DND-41 (cell line): ENCODE results near the gene PAQR7.
A peak's percentile ranks its signal among the peaks of the same experiment; 100 is the strongest.

Source experiments
- ATAC-seq: fragments of 200-7000 bp; cut with Tn5 transposase; 3 replicates; pipeline ENCODE4 v1.9.1; 2021; ENCODE audit warnings: low read depth; ENCODE audit not compliant: insufficient read depth
- DNase-seq: peaks from one replicate; pipeline ENCODE4 v3.0.0-alpha.2; 2020
- H2AFZ ChIP-seq: 2 replicates; pipeline ENCODE4 v1.6.0; 2012; ENCODE audit warnings: low read depth, low read length
- H3K27ac ChIP-seq: 2 replicates; pipeline ENCODE4 v1.5.1; 2012; ENCODE audit warnings: low read length, inconsistent platforms
- H3K27me3 ChIP-seq: fragments of 200-600 bp; sonication (generic); 2 replicates; pipeline ENCODE4 v1.6.0; 2012; ENCODE audit warnings: low read length, mild to moderate bottlenecking, inconsistent platforms; ENCODE audit not compliant: insufficient read depth, poor library complexity
- H3K36me3 ChIP-seq: 2 replicates; pipeline ENCODE4 v1.5.1; 2012; ENCODE audit warnings: low read length, inconsistent platforms; ENCODE audit not compliant: insufficient read depth
- H3K4me1 ChIP-seq: 2 replicates; pipeline ENCODE4 v1.5.1; 2012; ENCODE audit warnings: mild to moderate bottlenecking, low read length; ENCODE audit not compliant: insufficient read depth
- H3K4me2 ChIP-seq: 2 replicates; pipeline ENCODE4 v1.6.0; 2012; ENCODE audit warnings: mild to moderate bottlenecking, moderate library complexity, low read length, inconsistent platforms; ENCODE audit not compliant: insufficient read depth
- H3K4me3 ChIP-seq, 2 experiments: fragments of 200-600 bp in 1 of 2; shearing (Covaris generic) in 1 of 2; 2 replicates each; pipeline ENCODE4 v1.5.1; 2012 to 2016; ENCODE audit warnings: inconsistent platforms in 2 of 2, low read length in 2 of 2, mild to moderate bottlenecking in 2 of 2, low read depth in 1 of 2, moderate library complexity in 1 of 2
- H3K79me2 ChIP-seq: 2 replicates; pipeline ENCODE4 v1.6.0; 2012; ENCODE audit warnings: low read length, inconsistent platforms; ENCODE audit not compliant: insufficient read depth
- H3K9ac ChIP-seq: 2 replicates; pipeline ENCODE4 v1.6.0; 2012; ENCODE audit warnings: low read depth, mild to moderate bottlenecking, inconsistent platforms, low read length, moderate library complexity
- H3K9me3 ChIP-seq: 2 replicates; pipeline ENCODE4 v1.5.1; 2012; ENCODE audit warnings: low read length, moderate library complexity, mild to moderate bottlenecking, inconsistent platforms; ENCODE audit not compliant: insufficient read depth, severe bottlenecking
- H4K20me1 ChIP-seq: 2 replicates; pipeline ENCODE4 v1.6.0; 2012; ENCODE audit warnings: low read length; ENCODE audit not compliant: insufficient read depth
- EZH2 ChIP-seq: IDR thresholded peaks from 3 replicates; pipeline ENCODE4 v1.6.1; 2012; ENCODE audit warnings: borderline replicate concordance, low read depth, mild to moderate bottlenecking, moderate library complexity, low read length, inconsistent platforms; ENCODE audit not compliant: severe bottlenecking
- TF ChIP-seq, protein P1 (sequence below): IDR thresholded peaks from 2 replicates; pipeline ENCODE4 v1.5.1; 2012; ENCODE audit warnings: borderline replicate concordance, low read length, moderate library complexity, mild to moderate bottlenecking; ENCODE audit not compliant: poor library complexity, severe bottlenecking; ENCODE audit errors: extremely low read depth

The PAQR7 gene

GRCh38 chr1:25819491-25820246, 55.8 kb downstream of the PAQR7 start, which contains the start of gene MTFR1L:
Gene MTFR1L (plus strand): TSS chr1:25819954. CDS start chr1:25823105, 3,151 bp downstream.
- H3K4me1 ChIP-seq: peaks cover 28% of the 10 kb centered on the region
- H3K27ac ChIP-seq: peak within 1 kb of the TSS; percentile 89
- peak; percentile 91 for DNase-seq

DNA sequence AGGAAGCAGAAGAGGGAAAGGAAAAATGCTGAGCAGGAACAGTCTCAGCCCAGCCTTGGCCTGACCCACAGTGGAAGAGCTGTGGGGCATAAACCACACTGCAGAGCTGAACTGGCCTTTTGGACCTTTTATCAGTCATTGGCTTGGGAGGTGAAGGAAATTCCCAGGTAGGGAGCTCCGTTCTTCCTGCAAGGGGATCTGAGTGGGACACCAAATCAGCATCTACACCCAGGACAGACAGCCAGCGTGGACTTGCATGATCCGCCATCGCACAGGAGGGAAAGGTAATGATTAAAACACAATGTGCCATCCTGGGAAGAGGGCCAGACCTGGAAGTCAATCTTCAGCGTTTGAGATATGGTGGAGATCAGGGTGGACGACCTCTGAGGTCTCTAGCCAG, 56.9 kb downstream of the PAQR7 start:
- H2AFZ ChIP-seq: peak overlapping the region; percentile 79; the same call in 1 of the 2 replicates
- H3K9ac ChIP-seq: peak overlapping the region; percentile 95; the same call in 1 of the 2 replicates
- no peaks in the 10 kb centered on the region for H3K9me3 ChIP-seq
- H3K27ac ChIP-seq: no peak overlapping the region
- H3K4me1 ChIP-seq: peaks cover 28% of the 10 kb centered on the region
- H3K79me2 ChIP-seq: peaks cover 32% of the 10 kb centered on the region
- H3K36me3 ChIP-seq: no peaks in the 10 kb centered on the region; the same call in 1 of the 2 replicates
- peak overlapping the region; percentile 86 for H3K4me2 ChIP-seq
- DNase-seq: no peak
- TF ChIP-seq, protein P1, sequence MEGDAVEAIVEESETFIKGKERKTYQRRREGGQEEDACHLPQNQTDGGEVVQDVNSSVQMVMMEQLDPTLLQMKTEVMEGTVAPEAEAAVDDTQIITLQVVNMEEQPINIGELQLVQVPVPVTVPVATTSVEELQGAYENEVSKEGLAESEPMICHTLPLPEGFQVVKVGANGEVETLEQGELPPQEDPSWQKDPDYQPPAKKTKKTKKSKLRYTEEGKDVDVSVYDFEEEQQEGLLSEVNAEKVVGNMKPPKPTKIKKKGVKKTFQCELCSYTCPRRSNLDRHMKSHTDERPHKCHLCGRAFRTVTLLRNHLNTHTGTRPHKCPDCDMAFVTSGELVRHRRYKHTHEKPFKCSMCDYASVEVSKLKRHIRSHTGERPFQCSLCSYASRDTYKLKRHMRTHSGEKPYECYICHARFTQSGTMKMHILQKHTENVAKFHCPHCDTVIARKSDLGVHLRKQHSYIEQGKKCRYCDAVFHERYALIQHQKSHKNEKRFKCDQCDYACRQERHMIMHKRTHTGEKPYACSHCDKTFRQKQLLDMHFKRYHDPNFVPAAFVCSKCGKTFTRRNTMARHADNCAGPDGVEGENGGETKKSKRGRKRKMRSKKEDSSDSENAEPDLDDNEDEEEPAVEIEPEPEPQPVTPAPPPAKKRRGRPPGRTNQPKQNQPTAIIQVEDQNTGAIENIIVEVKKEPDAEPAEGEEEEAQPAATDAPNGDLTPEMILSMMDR: no peak
- H4K20me1 ChIP-seq: peaks cover 12% of the 10 kb centered on the region
- H3K4me3 ChIP-seq: peak overlapping the region in 1 of 2 experiments; percentile 95; a peak in 2 of 4 replicates
- no peaks in the 10 kb centered on the region for H3K27me3 ChIP-seq
- ATAC-seq: no peak

More at GRCh38 chr1:25819491-25820246, 55.8 kb downstream of the PAQR7 start, which contains the start of gene MTFR1L:
- peaks cover 12% of the 10 kb centered on the region for H4K20me1 ChIP-seq
- H3K9me3 ChIP-seq: no peaks in the 10 kb centered on the region
- H3K4me3 ChIP-seq: peak within 1 kb of the TSS; percentile 94 to 95
- H3K4me2 ChIP-seq: peak within 1 kb of the TSS; percentile 86
- TF ChIP-seq, protein P1: no peak
- H3K36me3 ChIP-seq: peaks cover 5% of the 10 kb centered on the region
- peak; percentile 90 for ATAC-seq
- peaks cover 42% of the 10 kb centered on the region for H3K79me2 ChIP-seq
- H3K9ac ChIP-seq: peak within 1 kb of the TSS; percentile 95
- H3K27me3 ChIP-seq: no peaks in the 10 kb centered on the region
- peak within 1 kb of the TSS; percentile 79 for H2AFZ ChIP-seq

- TF ChIP-seq, protein P1: peak; percentile 11
- no peak for TF ChIP-seq EZH2
- Histone ChIP-seq H4K20me1 (peaks cover 12% of the 10 kb centered on the region), H3K36me3 (no peaks in the 10 kb centered on the region; the same call in 1 of the 2 replicates), H3K4me2 (no peak overlapping the region), H3K4me1 (peaks cover 28% of the 10 kb centered on the region), H3K27me3 (no peaks in the 10 kb centered on the region), H3K4me3 (no peak overlapping the region), H3K9me3 (no peaks in the 10 kb centered on the region), H3K27ac (no peak overlapping the region), H2AFZ (no peak overlapping the region), H3K9ac (no peak overlapping the region), H3K79me2 (peaks cover 26% of the 10 kb centered on the region)
- ATAC-seq: no peak
- DNase-seq: no peak
These were observed 57.5 kb downstream of the PAQR7 start for GRCh38 chr1:25817840-25818501.
